Mesothelial cell of epicardium (in vitro differentiated cells): Measurements from ENCODE around the gene POLD3. TPM values are rescaled to one million over a fixed set of nuclear protein-coding genes. Genes with fewer than 3 reads are reported as not detected.
"Not testable (repeated sequence)": the region's sequence is repeated elsewhere in the genome, so short reads cannot be mapped to it uniquely, and the experiment has no call there.

Experiments used
- DNase-seq, 2 experiments: peaks; one replicate each; pipeline ENCODE4 v3.0.0; 2021; ENCODE audit warnings: low spot score in 2 of 2; ENCODE audit not compliant: unreplicated experiment in 2 of 2
- H3K27ac Mint-ChIP-seq: 2 replicates; pipeline ENCODE4 v1.8.0; 2021; ENCODE audit warnings: mixed read lengths
- H3K27me3 Mint-ChIP-seq: 2 replicates; pipeline ENCODE4 v1.8.0; 2021; ENCODE audit warnings: low read depth, mixed read lengths
- H3K36me3 Mint-ChIP-seq: 2 replicates; pipeline ENCODE4 v1.8.0; 2021; ENCODE audit warnings: mixed read lengths
- H3K4me1 Mint-ChIP-seq: 2 replicates; pipeline ENCODE4 v1.8.0; 2021; ENCODE audit warnings: mixed read lengths
- H3K4me3 Mint-ChIP-seq: 2 replicates; pipeline ENCODE4 v1.8.0; 2021; ENCODE audit warnings: mild to moderate bottlenecking, moderate library complexity, mixed read lengths
- H3K9me3 Mint-ChIP-seq: 2 replicates; pipeline ENCODE4 v1.8.0; 2021; ENCODE audit warnings: mixed read lengths
- CTCF ChIP-seq: fragments of 200-600 bp; sonication (generic); IDR thresholded peaks from one replicate; pipeline ENCODE4 v1.5.0; 2021; ENCODE audit warnings: antibody characterized with exemption; ENCODE audit not compliant: unreplicated experiment
- total RNA-seq: library from RNA; stranded (reverse); gene quantifications from 3 replicates; pipeline ENCODE4 v1.2.1, GENCODE V29; 2021

Gene POLD3
- total RNA-seq, 1 donor from 2014 or later, result 21.7 TPM

DNA sequence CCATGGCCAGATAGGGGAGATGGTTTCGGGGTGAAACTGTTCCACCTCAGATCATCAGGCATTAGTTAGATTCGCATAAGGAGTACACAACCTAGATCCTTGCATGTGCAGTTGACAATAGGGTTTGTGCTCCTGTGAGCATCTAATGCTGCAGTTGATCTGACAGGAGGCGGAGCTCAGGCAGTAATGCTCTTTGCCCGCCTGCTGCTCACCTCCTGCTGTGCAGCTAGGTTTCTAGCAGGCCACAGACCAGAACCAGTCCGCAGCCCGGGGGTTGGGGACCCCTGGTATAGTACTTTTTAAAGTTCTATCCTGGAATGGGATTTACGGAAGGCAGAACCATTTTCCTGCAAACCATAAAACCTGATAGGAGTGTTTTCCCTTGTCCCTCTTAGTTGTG, 54.6 kb downstream of the POLD3 start:
- no peak overlapping the region for H3K27ac Mint-ChIP-seq
- no peaks in the 10 kb centered on the region for H3K27me3 Mint-ChIP-seq
- no peak for TF ChIP-seq CTCF
- H3K9me3 Mint-ChIP-seq, result no peaks in the 10 kb centered on the region
- DNase-seq, result no peak
- H3K36me3 Mint-ChIP-seq, result peaks cover 7% of the 10 kb centered on the region
- peaks cover 4% of the 10 kb centered on the region for H3K4me1 Mint-ChIP-seq
- H3K4me3 Mint-ChIP-seq, result no peak overlapping the region

DNA sequence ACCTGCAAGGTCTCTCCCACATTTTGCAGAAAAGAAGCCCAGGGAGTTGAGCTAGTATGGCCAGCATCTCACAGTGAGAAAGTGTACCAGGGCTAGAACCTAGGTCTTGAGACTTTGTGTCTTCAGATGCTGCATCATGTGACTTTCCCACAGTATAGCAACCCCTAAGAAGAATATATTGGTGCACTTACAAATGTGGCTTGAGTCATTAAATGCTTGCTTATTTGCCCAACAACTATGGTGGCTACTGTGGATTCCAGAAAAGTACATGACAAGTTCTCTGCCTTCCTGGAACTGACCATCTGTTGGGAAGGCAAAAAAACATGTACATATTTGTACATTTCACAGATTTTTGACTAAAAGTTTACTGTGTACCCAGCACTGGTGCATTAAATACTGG, 55.0 kb downstream of the POLD3 start:
- Mint-ChIP-seq H3K9me3 (no peaks in the 10 kb centered on the region), H3K4me3 (no peak overlapping the region), H3K27me3 (no peaks in the 10 kb centered on the region), H3K36me3 (peaks cover 6% of the 10 kb centered on the region), H3K4me1 (peaks cover 1% of the 10 kb centered on the region), H3K27ac (no peak overlapping the region)
- no peak for DNase-seq
- no peak for TF ChIP-seq CTCF

- H3K27ac Mint-ChIP-seq, result no peak overlapping the region
- no peak overlapping the region for H3K4me3 Mint-ChIP-seq
- no peaks in the 10 kb centered on the region for H3K9me3 Mint-ChIP-seq
- no peak for TF ChIP-seq CTCF
- H3K27me3 Mint-ChIP-seq, result no peaks in the 10 kb centered on the region
- no peak for DNase-seq
- H3K36me3 Mint-ChIP-seq, result peaks cover 7% of the 10 kb centered on the region
- H3K4me1 Mint-ChIP-seq, result no peaks in the 10 kb centered on the region
Measured at GRCh38 chr11:74647831-74648230, 55.4 kb downstream of the POLD3 start.

DNA sequence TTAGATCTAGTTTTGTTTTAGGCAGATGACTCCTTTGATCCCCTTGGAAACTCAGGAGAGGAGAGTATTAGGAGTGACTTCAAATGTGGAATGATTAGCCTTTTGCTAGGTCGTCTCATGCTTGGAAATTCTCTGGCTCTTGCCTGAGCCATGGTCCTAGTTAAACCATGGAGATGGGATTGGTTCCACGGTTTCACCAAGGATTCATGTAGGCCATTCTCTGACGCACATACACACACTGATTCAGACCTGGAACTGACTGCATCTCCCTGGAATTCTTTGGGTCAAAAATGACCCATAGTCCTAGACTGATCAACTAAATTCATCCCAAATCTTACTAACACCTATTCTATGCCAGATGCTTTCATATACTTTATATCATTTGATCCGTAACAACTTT, 56.5 kb downstream of the POLD3 start:
- Mint-ChIP-seq H3K9me3 (peaks cover 4% of the 10 kb centered on the region), H3K4me3 (no peak overlapping the region), H3K36me3 (peaks cover 14% of the 10 kb centered on the region), H3K4me1 (no peaks in the 10 kb centered on the region), H3K27ac (no peak overlapping the region), H3K27me3 (no peaks in the 10 kb centered on the region)
- no peak for TF ChIP-seq CTCF
- DNase-seq, result no peak

DNA sequence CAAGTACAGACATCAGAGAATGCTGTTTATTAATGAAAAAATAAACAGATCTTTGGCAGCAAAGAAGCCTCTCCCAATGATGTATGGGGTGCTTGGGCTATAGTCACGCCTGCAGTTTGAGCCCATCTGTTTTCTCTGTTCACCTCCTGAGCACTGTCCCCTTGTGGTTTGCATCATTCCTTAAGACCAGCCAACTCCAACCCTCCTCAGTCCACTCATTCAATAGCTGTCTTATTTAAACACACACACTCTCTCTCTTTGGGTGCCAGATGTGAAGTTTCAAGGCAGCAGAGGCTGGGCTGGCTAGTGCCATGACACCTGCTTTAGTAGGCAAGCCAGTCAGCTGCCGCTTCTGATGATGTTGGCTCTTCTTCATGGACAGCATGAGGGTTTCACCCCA, 58.1 kb downstream of the POLD3 start:
- TF ChIP-seq CTCF, result no peak
- Mint-ChIP-seq H3K36me3 (peaks cover 15% of the 10 kb centered on the region), H3K9me3 (peaks cover 4% of the 10 kb centered on the region), H3K4me3 (no peak overlapping the region), H3K27me3 (no peaks in the 10 kb centered on the region), H3K4me1 (no peaks in the 10 kb centered on the region), H3K27ac (no peak overlapping the region)
- no peak for DNase-seq

- TF ChIP-seq CTCF, result no peak
- H3K27me3 Mint-ChIP-seq, result no peaks in the 10 kb centered on the region
- no peaks in the 10 kb centered on the region for H3K4me1 Mint-ChIP-seq
- H3K27ac Mint-ChIP-seq, result no peak overlapping the region
- no peak overlapping the region for H3K4me3 Mint-ChIP-seq
- H3K9me3 Mint-ChIP-seq, result peaks cover 25% of the 10 kb centered on the region
- DNase-seq, result no peak
- H3K36me3 Mint-ChIP-seq, result peaks cover 38% of the 10 kb centered on the region
Measured at GRCh38 chr11:74654976-74655375, 62.6 kb downstream of the POLD3 start.

- H3K27ac Mint-ChIP-seq, DNase-seq, H3K4me3 Mint-ChIP-seq, H3K27me3 Mint-ChIP-seq, H3K4me1 Mint-ChIP-seq: not testable (repeated sequence)
- peaks cover 32% of the 10 kb centered on the region for H3K9me3 Mint-ChIP-seq
- H3K36me3 Mint-ChIP-seq, result peaks cover 44% of the 10 kb centered on the region
Measured at GRCh38 chr11:74659124-74659523, 66.7 kb downstream of the POLD3 start.
